Neural cell (in vitro differentiated cells): ENCODE results near the gene SPON2. TPM values are rescaled to one million over a fixed set of nuclear protein-coding genes. Genes with fewer than 3 reads are reported as not detected.

ENCODE experiments used
- H2AFZ ChIP-seq: fragments of 200-600, 300-800 bp; sonication (generic), shearing (Covaris generic); 2 replicates; pipeline ENCODE4 v1.6.0; 2014; ENCODE audit warnings: low read depth, mild to moderate bottlenecking, antibody characterized with exemption, low read length, moderate library complexity
- H3F3A ChIP-seq: fragments of 200-600 bp; shearing (Covaris generic); 2 replicates; pipeline ENCODE4 v1.6.1; 2016; ENCODE audit warnings: mild to moderate bottlenecking, moderate library complexity, mixed read lengths, antibody characterized with exemption, low read length; ENCODE audit not compliant: insufficient read depth, poor library complexity, severe bottlenecking
- H3K27ac ChIP-seq: fragments of 200-600, 300-800 bp; sonication (generic), shearing (Covaris generic); 2 replicates; pipeline ENCODE4 v1.5.1; 2014; ENCODE audit warnings: mild to moderate bottlenecking, low read length, moderate library complexity
- H3K27me3 ChIP-seq: fragments of 300-800, 200-600 bp; sonication (generic), shearing (Covaris generic); 2 replicates; pipeline ENCODE4 v1.6.0; 2014; ENCODE audit warnings: mild to moderate bottlenecking, low read depth, low read length, moderate library complexity; ENCODE audit not compliant: insufficient read depth
- H3K36me3 ChIP-seq: fragments of 300-800, 200-600 bp; sonication (generic), shearing (Covaris generic); 2 replicates; pipeline ENCODE4 v1.5.1; 2014; ENCODE audit warnings: mild to moderate bottlenecking, antibody characterized with exemption, low read length, moderate library complexity; ENCODE audit not compliant: insufficient read depth
- H3K4me2 ChIP-seq: fragments of 300-800, 200-600 bp; sonication (generic), shearing (Covaris generic); 2 replicates; pipeline ENCODE4 v1.6.0; 2014; ENCODE audit warnings: mild to moderate bottlenecking, low read length
- H3K4me3 ChIP-seq: fragments of 300-800, 200-600 bp; sonication (generic), shearing (Covaris generic); 2 replicates; pipeline ENCODE4 v1.5.1; 2014; ENCODE audit warnings: mild to moderate bottlenecking, low read length, moderate library complexity
- H3K79me2 ChIP-seq: fragments of 200-600 bp; shearing (Covaris generic); replicated peaks from 2 replicates; pipeline ENCODE4 v1.6.0; 2014; ENCODE audit warnings: mild to moderate bottlenecking, low read length, moderate library complexity; ENCODE audit not compliant: insufficient read depth
- H3K9ac ChIP-seq: fragments of 300-800, 200-600 bp; sonication (generic), shearing (Covaris generic); 2 replicates; pipeline ENCODE4 v1.6.1; 2016; ENCODE audit warnings: mild to moderate bottlenecking, low read length, mixed read lengths
- H3K9me2 ChIP-seq: fragments of 200-600 bp; shearing (Covaris generic); 2 replicates; pipeline ENCODE4 v1.6.1; 2016; ENCODE audit warnings: mild to moderate bottlenecking, low read length, mixed read lengths; ENCODE audit not compliant: insufficient read depth
- H3K9me3 ChIP-seq: fragments of 200-600, 300-800 bp; sonication (generic), shearing (Covaris generic); 2 replicates; pipeline ENCODE4 v1.6.1; 2016; ENCODE audit warnings: mild to moderate bottlenecking, mixed run types, low read length, moderate library complexity, mixed read lengths
- H4K20me1 ChIP-seq: fragments of 200-600 bp; shearing (Covaris generic); 2 replicates; pipeline ENCODE4 v1.6.1; 2016; ENCODE audit warnings: mild to moderate bottlenecking, mixed run types; ENCODE audit not compliant: insufficient read depth
- CTCF ChIP-seq: fragments of 450-650 bp; IDR thresholded peaks from 2 replicates; pipeline ENCODE4 v1.5.1; 2014; ENCODE audit warnings: antibody characterized with exemption, mild to moderate bottlenecking, moderate library complexity; ENCODE audit not compliant: poor library complexity, severe bottlenecking
- EP300 ChIP-seq: fragments of 450-650 bp; conservative IDR thresholded peaks from 2 replicates; pipeline ENCODE4 v1.6.1; 2014; ENCODE audit warnings: antibody characterized with exemption, mild to moderate bottlenecking, moderate library complexity; ENCODE audit not compliant: poor library complexity, severe bottlenecking
- EZH2 ChIP-seq: fragments of 200-600, 300-800 bp; shearing (Covaris generic), sonication (generic); IDR thresholded peaks from 2 replicates; pipeline ENCODE4 v1.6.1; 2014; ENCODE audit warnings: antibody characterized with exemption, low read length, borderline replicate concordance, mild to moderate bottlenecking; ENCODE audit not compliant: insufficient read depth, poor library complexity, severe bottlenecking
- MXI1 ChIP-seq: fragments of 450-650 bp; conservative IDR thresholded peaks from 2 replicates; pipeline ENCODE4 v1.6.1; 2014; ENCODE audit warnings: antibody characterized with exemption, mild to moderate bottlenecking; ENCODE audit not compliant: poor library complexity, severe bottlenecking
- POLR2AphosphoS5 ChIP-seq: IDR thresholded peaks from 2 replicates; pipeline ENCODE4 v1.6.1; 2012
- RAD21 ChIP-seq: fragments of 450-650 bp; conservative IDR thresholded peaks from 2 replicates; pipeline ENCODE4 v1.6.1; 2014; ENCODE audit warnings: antibody characterized with exemption, mild to moderate bottlenecking, moderate library complexity
- REST ChIP-seq: IDR thresholded peaks from 2 replicates; pipeline ENCODE4 v1.6.1; 2012; ENCODE audit warnings: borderline replicate concordance
- SMC3 ChIP-seq: fragments of 450-650 bp; conservative IDR thresholded peaks from 2 replicates; pipeline ENCODE4 v1.6.1; 2014; ENCODE audit warnings: antibody characterized with exemption, mild to moderate bottlenecking, moderate library complexity; ENCODE audit not compliant: poor library complexity
- TAF1 ChIP-seq: IDR thresholded peaks from 2 replicates; pipeline ENCODE4 v1.6.1; 2012; ENCODE audit warnings: low read depth
- polyA plus RNA-seq: library from polyadenylated mRNA; depleted of rRNA; stranded (reverse); fragments of >200 nt; gene quantifications from 2 replicates; pipeline ENCODE4 v1.2.3, GENCODE V29; 2014

The SPON2 gene
- polyA plus RNA-seq, 1 donor from 2014 or later: 0.57 TPM

GRCh38 chr4:1176398-1177273, 4.3 kb upstream of the SPON2 start:
- H2AFZ ChIP-seq: no peak overlapping the region
- no peaks in the 10 kb centered on the region for H4K20me1 ChIP-seq
- H3K9me2 ChIP-seq: no peaks in the 10 kb centered on the region
- H3K36me3 ChIP-seq: no peaks in the 10 kb centered on the region
- no peak overlapping the region for H3K27ac ChIP-seq
- H3K4me2 ChIP-seq: no peak overlapping the region
- H3F3A ChIP-seq: no peaks in the 10 kb centered on the region
- H3K9ac ChIP-seq: no peak overlapping the region
- peaks cover 28% of the 10 kb centered on the region for H3K27me3 ChIP-seq
- peaks cover 10% of the 10 kb centered on the region for H3K9me3 ChIP-seq
- no peaks in the 10 kb centered on the region for H3K79me2 ChIP-seq
- TF ChIP-seq RAD21: no peak
- no peak for TF ChIP-seq SMC3
- TF ChIP-seq TAF1: no peak
- no peak overlapping the region for H3K4me3 ChIP-seq

- H3K9me2 ChIP-seq: no peaks in the 10 kb centered on the region
Observed at GRCh38 chr4:1175635-1176229, 3.3 kb upstream of the SPON2 start.

More at GRCh38 chr4:1175635-1176229, 3.3 kb upstream of the SPON2 start:
- Histone ChIP-seq H3K4me3 (no peak overlapping the region), H4K20me1 (no peaks in the 10 kb centered on the region), H3K27me3 (peaks cover 37% of the 10 kb centered on the region), H3K27ac (no peak overlapping the region), H3K4me2 (no peak overlapping the region), H3K36me3 (no peaks in the 10 kb centered on the region), H3F3A (no peaks in the 10 kb centered on the region), H3K79me2 (no peaks in the 10 kb centered on the region), H3K9me3 (peaks cover 1% of the 10 kb centered on the region), H3K9ac (no peak overlapping the region), H2AFZ (no peak overlapping the region)
- TF ChIP-seq POLR2AphosphoS5 (no peak), RAD21 (no peak), MXI1 (no peak), TAF1 (no peak), EZH2 (no peak), EP300 (no peak), SMC3 (no peak), REST (no peak), CTCF (no peak)
